ENCODE data around the gene ZFYVE26. TPM values are rescaled to one million over a fixed set of nuclear protein-coding genes. Genes with fewer than 3 reads are reported as not detected.

The ZFYVE26 gene
- total RNA-seq, 1 experiment from 2014 or later, result 11.9 TPM

GRCh38 chr14:67728258-67728657, 88.1 kb downstream of the ZFYVE26 start:
- H3K4me1 Mint-ChIP-seq (ENCODE audit: insufficient read depth, unreplicated experiment), result no peaks in the 10 kb centered on the region
- H3K36me3 Mint-ChIP-seq (ENCODE audit: insufficient read depth, unreplicated experiment), result no peaks in the 10 kb centered on the region
- BruUV-seq (replicated peaks), result no TSS peak
- no peak for TF ChIP-seq CTCF (IDR thresholded peaks at IDR 0.05; ENCODE audit: unreplicated experiment)
- H3K27ac Mint-ChIP-seq (ENCODE audit: low read depth, unreplicated experiment), result no peak overlapping the region
- H3K4me3 Mint-ChIP-seq (ENCODE audit: unreplicated experiment), result no peak overlapping the region
- no peaks in the 10 kb centered on the region for H3K9me3 Mint-ChIP-seq (ENCODE audit: unreplicated experiment)
- ChIA-PET CTCF (interaction anchor here (1.0 to 1.2 kb wide), 2 partner anchors 24 to 144 kb away, joined by 3 to 6 read pairs; no protein-coding TSS in a partner anchor), POLR2A (interaction anchor here (1.0 kb wide), 1 partner anchor 11 kb away, joined by 3 read pairs; no protein-coding TSS in a partner anchor)
- intact Hi-C loops (cut with micrococcal nuclease), result no loop called here
- peaks cover 26% of the 10 kb centered on the region for H3K27me3 Mint-ChIP-seq (ENCODE audit: insufficient read depth, unreplicated experiment)
- no peak for DNase-seq (ENCODE audit: unreplicated experiment)

GRCh38 chr14:67727361-67727760, 89.0 kb downstream of the ZFYVE26 start:
- CTCF ChIA-PET, result interaction anchor here (1.0 to 1.2 kb wide), 2 partner anchors 23 to 143 kb away, joined by 3 to 6 read pairs; no protein-coding TSS in a partner anchor
- Mint-ChIP-seq H3K9me3 (ENCODE audit: unreplicated experiment) (no peaks in the 10 kb centered on the region), H3K27ac (ENCODE audit: low read depth, unreplicated experiment) (no peak overlapping the region), H3K4me1 (ENCODE audit: insufficient read depth, unreplicated experiment) (no peaks in the 10 kb centered on the region), H3K27me3 (ENCODE audit: insufficient read depth, unreplicated experiment) (peaks cover 34% of the 10 kb centered on the region), H3K36me3 (ENCODE audit: insufficient read depth, unreplicated experiment) (no peaks in the 10 kb centered on the region), H3K4me3 (ENCODE audit: unreplicated experiment) (no peak overlapping the region)
- BruUV-seq (replicated peaks), result no TSS peak
- DNase-seq (ENCODE audit: unreplicated experiment), result no peak
- intact Hi-C loops (cut with micrococcal nuclease), result no loop called here
- POLR2A ChIA-PET, result no interaction called here
- TF ChIP-seq CTCF (IDR thresholded peaks at IDR 0.05; ENCODE audit: unreplicated experiment), result no peak

- H3K9me3 Mint-ChIP-seq (ENCODE audit: unreplicated experiment), result no peaks in the 10 kb centered on the region
- DNase-seq (ENCODE audit: unreplicated experiment), result no peak
- H3K4me1 Mint-ChIP-seq (ENCODE audit: insufficient read depth, unreplicated experiment), result no peaks in the 10 kb centered on the region
- no peak overlapping the region for H3K4me3 Mint-ChIP-seq (ENCODE audit: unreplicated experiment)
- H3K27me3 Mint-ChIP-seq (ENCODE audit: insufficient read depth, unreplicated experiment), result peaks cover 53% of the 10 kb centered on the region
- ChIA-PET POLR2A (no interaction called here), CTCF (no interaction called here)
- no peak overlapping the region for H3K27ac Mint-ChIP-seq (ENCODE audit: low read depth, unreplicated experiment)
- BruUV-seq (replicated peaks), result no TSS peak
- intact Hi-C loops (cut with micrococcal nuclease), result no loop called here
- TF ChIP-seq CTCF (IDR thresholded peaks at IDR 0.05; ENCODE audit: unreplicated experiment), result no peak
- H3K36me3 Mint-ChIP-seq (ENCODE audit: insufficient read depth, unreplicated experiment), result no peaks in the 10 kb centered on the region
Observed at GRCh38 chr14:67725171-67725570, 91.2 kb downstream of the ZFYVE26 start.

- H3K27me3 Mint-ChIP-seq (ENCODE audit: insufficient read depth, unreplicated experiment), result peaks cover 51% of the 10 kb centered on the region
- no peaks in the 10 kb centered on the region for H3K36me3 Mint-ChIP-seq (ENCODE audit: insufficient read depth, unreplicated experiment)
- no peak for DNase-seq (ENCODE audit: unreplicated experiment)
- H3K4me1 Mint-ChIP-seq (ENCODE audit: insufficient read depth, unreplicated experiment), result no peaks in the 10 kb centered on the region
- intact Hi-C loops (cut with micrococcal nuclease), result no loop called here
- H3K4me3 Mint-ChIP-seq (ENCODE audit: unreplicated experiment), result no peak overlapping the region
- no peak for TF ChIP-seq CTCF (IDR thresholded peaks at IDR 0.05; ENCODE audit: unreplicated experiment)
- H3K9me3 Mint-ChIP-seq (ENCODE audit: unreplicated experiment), result no peaks in the 10 kb centered on the region
- CTCF ChIA-PET, result interaction anchor here (0.5 to 2.7 kb wide), 5 partner anchors 18 to 1081 kb away, joined by 3 to 13 read pairs (median 4); no protein-coding TSS in a partner anchor
- POLR2A ChIA-PET, result interaction anchor here (0.6 to 0.7 kb wide), 3 partner anchors 71 to 297 kb away, joined by 3 to 4 read pairs (median 3); partner anchors contain the start of gene ZFYVE26
- H3K27ac Mint-ChIP-seq (ENCODE audit: low read depth, unreplicated experiment), result no peak overlapping the region
- no TSS peak for BruUV-seq (replicated peaks)
Observed at GRCh38 chr14:67722293-67722692, 94.1 kb downstream of the ZFYVE26 start.
